Right lobe of liver (tissue), 4 donors: ENCODE measurements around the gene ZNF768.

Experiments
- POLR2A ChIP-seq: fragments of 450-650 bp; IDR thresholded peaks from one replicate; pipeline ENCODE4 v1.6.1; 2017; ENCODE audit warnings: antibody characterized with exemption, mild to moderate bottlenecking
- TF ChIP-seq, protein P1 (sequence below), 4 donors: fragments of 200-600 bp in 3 of 4; fragments of 450-650 bp in 1 of 4; IDR thresholded peaks; one replicate each; pipeline versions ENCODE4 v1.5.1 to v1.8.0; 2016 to 2022; ENCODE audit warnings: antibody characterized with exemption in 4 of 4, mild to moderate bottlenecking in 2 of 4
- donor health status: DM: no; HTN: no; CAD: no.
- donor health status: DM: no; HTN: no; CAD: no.
- donor health status: DM: no; HTN: yes; CAD: no.

DNA sequence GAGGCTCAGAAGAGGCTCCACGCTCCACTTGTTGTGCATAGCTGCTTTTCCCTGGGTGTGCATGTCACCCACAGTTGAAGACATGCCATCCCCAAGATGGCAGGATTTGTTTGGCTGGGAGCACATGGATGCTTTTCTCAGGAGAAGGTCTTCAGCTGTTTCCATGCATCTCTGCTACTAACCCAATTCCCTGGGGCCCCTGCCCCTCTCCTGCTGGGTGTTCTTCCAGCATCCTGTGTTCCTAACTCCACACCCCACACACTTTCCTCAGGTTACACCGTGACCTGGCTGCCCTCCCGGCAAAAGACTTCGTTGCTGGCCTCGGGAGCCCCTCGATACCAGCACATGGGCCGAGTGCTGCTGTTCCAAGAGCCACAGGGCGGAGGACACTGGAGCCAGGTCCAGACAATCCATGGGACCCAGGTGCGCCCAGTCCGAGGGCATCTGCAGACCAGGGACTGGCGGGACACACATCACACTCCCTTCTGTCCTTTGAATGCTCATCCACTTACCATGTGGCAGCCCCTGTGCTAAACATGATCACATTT is 32.4 kb downstream of the ZNF768 start:
- TF ChIP-seq, protein P1, sequence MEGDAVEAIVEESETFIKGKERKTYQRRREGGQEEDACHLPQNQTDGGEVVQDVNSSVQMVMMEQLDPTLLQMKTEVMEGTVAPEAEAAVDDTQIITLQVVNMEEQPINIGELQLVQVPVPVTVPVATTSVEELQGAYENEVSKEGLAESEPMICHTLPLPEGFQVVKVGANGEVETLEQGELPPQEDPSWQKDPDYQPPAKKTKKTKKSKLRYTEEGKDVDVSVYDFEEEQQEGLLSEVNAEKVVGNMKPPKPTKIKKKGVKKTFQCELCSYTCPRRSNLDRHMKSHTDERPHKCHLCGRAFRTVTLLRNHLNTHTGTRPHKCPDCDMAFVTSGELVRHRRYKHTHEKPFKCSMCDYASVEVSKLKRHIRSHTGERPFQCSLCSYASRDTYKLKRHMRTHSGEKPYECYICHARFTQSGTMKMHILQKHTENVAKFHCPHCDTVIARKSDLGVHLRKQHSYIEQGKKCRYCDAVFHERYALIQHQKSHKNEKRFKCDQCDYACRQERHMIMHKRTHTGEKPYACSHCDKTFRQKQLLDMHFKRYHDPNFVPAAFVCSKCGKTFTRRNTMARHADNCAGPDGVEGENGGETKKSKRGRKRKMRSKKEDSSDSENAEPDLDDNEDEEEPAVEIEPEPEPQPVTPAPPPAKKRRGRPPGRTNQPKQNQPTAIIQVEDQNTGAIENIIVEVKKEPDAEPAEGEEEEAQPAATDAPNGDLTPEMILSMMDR (IDR thresholded peaks at IDR 0.05), result no peak
- TF ChIP-seq POLR2A, result no peak
